DLD1 (cell line): Measurements from ENCODE around the gene C11orf91.
"Not testable (repeated sequence)": the region's sequence is repeated elsewhere in the genome, so short reads cannot be mapped to it uniquely, and the experiment has no call there.

Source experiments
- in situ Hi-C: cut with HindIII; loops from 2 replicates; pipeline ENCODE4 v1.10.0; 2017; ENCODE audit warnings: low sequenced_read_pairs

The C11orf91 gene

GRCh38 chr11:33674035-33674814 lies 26.4 kb downstream of the C11orf91 start:
- in situ Hi-C loops = no loop called here

GRCh38 chr11:33672273-33672672 lies 28.4 kb downstream of the C11orf91 start:
- in situ Hi-C loops = no loop called here

- in situ Hi-C loops = no loop called here
These were observed 30.2 kb downstream of the C11orf91 start for GRCh38 chr11:33670250-33671011.

DNA sequence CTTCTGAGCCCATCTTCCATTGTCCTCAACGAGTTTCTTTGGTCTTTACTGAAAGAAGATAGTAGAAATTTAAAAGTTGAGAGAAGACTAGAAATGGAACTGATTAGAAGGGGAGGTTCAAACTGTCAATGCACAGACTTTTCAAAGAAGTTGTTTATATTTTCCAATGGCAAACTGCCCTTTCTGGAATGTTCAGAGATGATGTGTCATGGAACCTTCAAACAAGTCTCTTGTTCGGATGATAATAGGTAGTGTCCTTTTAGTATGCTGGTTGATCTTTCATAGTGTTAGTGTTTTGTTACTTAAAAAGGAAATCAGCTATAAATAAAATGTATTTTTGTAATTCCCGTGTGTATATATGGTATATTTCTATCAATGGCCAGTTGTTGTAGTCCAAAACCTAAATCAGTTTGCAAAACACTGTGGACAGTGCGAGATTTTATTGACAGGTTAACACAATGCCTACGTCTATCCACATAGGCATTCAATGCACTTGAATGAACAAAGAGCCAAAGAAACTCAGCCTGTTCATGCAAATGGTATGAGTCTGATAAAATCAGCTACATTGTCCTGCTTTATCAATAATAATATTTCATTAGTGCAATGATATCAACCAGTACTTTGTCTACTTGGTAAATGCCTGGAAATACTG lies 30.9 kb downstream of the C11orf91 start:
- in situ Hi-C loops = no loop called here

- in situ Hi-C loops = no loop called here
These were observed 31.6 kb downstream of the C11orf91 start for GRCh38 chr11:33668951-33669596.

- in situ Hi-C loops = no loop called here
These were observed 32.2 kb downstream of the C11orf91 start for GRCh38 chr11:33668468-33668825.

- in situ Hi-C loops = no loop called here
These were observed 32.7 kb downstream of the C11orf91 start for GRCh38 chr11:33667819-33668467.

DNA sequence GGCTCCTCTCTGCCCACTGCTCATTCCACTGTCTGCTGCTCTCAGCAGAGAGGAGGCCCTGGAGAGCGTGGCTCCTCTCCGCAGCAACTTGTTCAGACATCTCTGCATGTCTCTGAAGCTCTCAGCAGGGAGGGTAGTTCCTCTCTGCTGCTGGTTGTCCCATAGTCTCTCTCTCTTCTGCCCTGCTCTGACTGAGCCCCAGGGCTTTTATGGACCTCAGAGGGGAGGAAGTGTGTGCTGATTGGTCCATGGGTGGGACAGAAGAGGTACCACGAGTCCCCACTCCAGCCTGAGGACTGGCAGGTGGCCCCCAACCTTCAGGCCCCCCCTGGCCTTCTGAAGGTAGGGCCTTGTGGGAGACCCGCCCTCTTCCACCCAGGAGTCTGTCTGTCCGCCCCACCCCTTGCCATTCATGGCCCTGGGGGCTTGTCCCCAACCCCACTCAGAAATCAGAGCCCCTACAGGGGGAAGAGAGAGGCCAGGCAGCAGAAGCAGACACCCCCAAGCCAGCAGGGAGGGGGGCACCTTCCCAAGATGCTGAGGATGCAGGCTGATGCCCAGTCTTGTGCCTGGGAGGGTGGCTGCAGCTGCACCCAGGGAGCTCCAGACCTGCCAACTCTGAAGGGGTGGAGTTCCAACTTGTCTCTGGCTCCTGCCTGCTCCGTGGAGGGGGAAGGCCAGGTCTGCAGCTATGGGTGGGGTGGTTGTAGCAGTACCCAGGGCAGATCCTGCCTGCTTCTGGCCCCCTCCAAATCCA lies 35.1 kb downstream of the C11orf91 start:
- in situ Hi-C loops = no loop called here

- in situ Hi-C loops = no loop called here
These were observed 35.8 kb downstream of the C11orf91 start for GRCh38 chr11:33664827-33665226.

DNA sequence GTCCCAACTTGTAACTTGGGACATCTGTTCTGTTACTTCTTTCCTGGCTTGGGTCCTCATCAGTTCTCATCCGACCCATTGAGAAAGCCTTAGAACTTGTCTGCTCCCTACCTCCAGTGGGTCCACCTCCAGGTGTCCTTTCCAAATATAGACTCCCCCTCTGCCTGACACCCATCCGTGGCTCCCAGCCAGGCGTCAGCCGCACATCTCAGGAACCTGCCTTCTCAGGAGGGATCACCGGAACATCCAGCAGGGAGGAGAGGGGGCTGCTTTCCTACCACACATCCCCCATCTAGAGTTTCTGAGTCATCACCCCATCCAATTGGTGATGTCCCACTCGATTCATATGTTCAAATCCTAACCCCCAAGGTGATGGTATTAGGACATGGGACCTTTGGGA lies 36.5 kb downstream of the C11orf91 start:
- in situ Hi-C loops = no loop called here

- in situ Hi-C loops = no loop called here
These were observed 37.5 kb downstream of the C11orf91 start for GRCh38 chr11:33663121-33663520.

DNA sequence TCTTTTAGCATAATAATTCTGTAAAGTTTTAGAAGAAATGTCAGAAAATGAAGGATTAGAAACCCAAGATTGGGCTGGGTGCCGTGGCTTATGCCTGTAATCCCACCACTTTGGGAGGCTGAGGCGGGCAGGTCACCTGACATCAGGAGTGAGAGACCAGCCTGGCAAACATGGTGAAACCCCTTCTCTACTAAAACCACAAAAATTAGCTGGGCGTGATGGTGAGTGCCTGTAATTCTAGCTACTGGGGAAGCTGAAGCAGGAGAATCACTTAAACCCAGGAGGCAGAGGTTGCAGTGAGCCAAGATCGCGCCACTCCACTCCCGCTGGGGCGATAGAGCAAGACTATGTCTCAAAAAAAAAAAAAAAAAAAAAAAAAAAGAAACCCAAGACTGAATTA lies 39.1 kb downstream of the C11orf91 start:
- in situ Hi-C loops = not testable (repeated sequence)

GRCh38 chr11:33660962-33661361 lies 39.7 kb downstream of the C11orf91 start:
- in situ Hi-C loops = no loop called here

DNA sequence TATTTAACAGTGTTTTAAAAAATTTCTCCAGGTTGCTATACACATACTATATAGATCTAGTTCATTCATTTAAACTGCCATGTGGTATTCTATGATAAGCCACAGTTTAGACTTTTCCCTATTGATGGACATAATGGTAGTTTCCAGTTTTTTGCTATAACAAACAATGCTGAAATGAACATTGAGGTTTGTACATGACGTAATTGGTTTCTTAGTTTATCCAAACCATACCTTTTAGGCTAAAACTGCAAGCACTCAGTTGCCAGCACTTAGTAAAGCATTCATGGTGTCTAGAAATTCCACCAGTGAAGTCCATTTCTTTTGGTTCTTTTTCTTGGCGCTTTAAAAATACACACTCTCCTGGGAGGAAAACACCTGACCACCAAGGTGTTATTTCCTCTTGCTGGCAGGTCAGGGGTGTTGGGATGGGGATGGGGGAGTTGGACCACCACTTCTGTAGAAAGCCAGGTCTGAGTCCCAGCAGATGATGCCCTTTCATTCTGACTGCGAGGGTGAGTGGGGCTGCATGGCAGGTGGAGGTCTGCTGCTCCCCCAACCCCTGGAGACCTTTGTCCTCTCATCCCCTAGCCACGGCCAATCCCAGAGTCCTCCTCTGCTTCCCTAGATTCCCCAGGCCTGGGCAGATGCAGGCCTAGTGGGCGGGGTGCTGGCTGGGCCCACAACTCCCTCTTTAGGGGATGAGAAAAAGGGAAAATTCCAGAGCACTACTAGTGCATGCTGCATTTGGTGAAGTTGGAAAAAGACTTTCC lies 41.1 kb downstream of the C11orf91 start:
- in situ Hi-C loops = no loop called here

- in situ Hi-C loops = no loop called here
These were observed 42.3 kb downstream of the C11orf91 start for GRCh38 chr11:33658195-33658900.

GRCh38 chr11:33657757-33658156 lies 42.9 kb downstream of the C11orf91 start:
- in situ Hi-C loops = no loop called here

GRCh38 chr11:33656768-33657167 lies 43.9 kb downstream of the C11orf91 start:
- in situ Hi-C loops = no loop called here

DNA sequence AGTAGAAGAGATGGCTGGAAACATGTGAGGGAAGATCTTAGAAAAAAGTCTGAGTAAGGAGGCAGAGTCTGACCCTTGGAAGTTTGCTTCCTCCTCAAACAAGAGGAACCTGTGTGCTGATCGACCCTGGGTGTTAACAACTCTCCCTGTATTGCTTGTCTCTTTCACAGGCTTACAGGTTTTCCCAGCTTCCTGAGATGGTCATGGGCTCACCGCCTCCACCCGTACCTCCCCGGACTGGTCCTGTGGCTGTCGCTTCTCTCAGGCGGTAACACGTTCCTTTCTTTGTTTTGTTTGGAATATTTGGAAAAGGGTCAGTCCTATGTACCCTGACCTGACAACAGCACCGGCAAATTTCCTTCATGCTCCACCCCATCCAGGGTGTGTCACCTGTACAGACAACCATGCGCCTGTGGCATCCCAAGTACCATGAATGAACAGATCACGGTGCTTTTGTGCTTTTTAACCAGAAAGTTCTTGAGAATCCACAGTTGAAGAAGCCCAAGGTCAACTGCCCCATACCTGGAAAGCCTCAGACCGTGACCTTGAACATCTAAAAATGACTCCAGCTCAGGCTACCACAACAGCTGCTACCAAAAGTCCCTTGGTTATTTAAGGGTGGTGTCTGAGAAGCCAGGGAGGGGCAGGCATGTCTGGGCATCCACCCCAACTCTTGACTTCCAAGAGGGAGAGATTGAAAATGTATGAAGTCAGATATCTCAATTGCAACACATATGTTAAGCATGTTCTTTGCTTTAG lies 44.6 kb downstream of the C11orf91 start:
- in situ Hi-C loops = no loop called here
